Measurements from ENCODE around the gene F7.

- TF ChIP-seq, protein P1, sequence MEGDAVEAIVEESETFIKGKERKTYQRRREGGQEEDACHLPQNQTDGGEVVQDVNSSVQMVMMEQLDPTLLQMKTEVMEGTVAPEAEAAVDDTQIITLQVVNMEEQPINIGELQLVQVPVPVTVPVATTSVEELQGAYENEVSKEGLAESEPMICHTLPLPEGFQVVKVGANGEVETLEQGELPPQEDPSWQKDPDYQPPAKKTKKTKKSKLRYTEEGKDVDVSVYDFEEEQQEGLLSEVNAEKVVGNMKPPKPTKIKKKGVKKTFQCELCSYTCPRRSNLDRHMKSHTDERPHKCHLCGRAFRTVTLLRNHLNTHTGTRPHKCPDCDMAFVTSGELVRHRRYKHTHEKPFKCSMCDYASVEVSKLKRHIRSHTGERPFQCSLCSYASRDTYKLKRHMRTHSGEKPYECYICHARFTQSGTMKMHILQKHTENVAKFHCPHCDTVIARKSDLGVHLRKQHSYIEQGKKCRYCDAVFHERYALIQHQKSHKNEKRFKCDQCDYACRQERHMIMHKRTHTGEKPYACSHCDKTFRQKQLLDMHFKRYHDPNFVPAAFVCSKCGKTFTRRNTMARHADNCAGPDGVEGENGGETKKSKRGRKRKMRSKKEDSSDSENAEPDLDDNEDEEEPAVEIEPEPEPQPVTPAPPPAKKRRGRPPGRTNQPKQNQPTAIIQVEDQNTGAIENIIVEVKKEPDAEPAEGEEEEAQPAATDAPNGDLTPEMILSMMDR (conservative IDR thresholded peaks at IDR 0.05; ENCODE audit: low read depth, low read length) = no peak
- TF ChIP-seq POLR2A (IDR thresholded peaks at IDR 0.05; ENCODE audit: low read depth, low read length) = no peak
- no peak for TF ChIP-seq CHD1 (IDR thresholded peaks at IDR 0.05; ENCODE audit: low read depth, low read length)
- TF ChIP-seq, protein P2, sequence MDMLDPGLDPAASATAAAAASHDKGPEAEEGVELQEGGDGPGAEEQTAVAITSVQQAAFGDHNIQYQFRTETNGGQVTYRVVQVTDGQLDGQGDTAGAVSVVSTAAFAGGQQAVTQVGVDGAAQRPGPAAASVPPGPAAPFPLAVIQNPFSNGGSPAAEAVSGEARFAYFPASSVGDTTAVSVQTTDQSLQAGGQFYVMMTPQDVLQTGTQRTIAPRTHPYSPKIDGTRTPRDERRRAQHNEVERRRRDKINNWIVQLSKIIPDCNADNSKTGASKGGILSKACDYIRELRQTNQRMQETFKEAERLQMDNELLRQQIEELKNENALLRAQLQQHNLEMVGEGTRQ (IDR thresholded peaks at IDR 0.05; ENCODE audit: low read depth, low read length) = no peak
- no peak for TF ChIP-seq SMC3 (IDR thresholded peaks at IDR 0.05; ENCODE audit: low read depth, low read length)
- TF ChIP-seq MXI1 (IDR thresholded peaks at IDR 0.05; ENCODE audit: borderline replicate concordance, low read depth, low read length) = no peak
- no peak for TF ChIP-seq CEBPB (IDR thresholded peaks at IDR 0.05; ENCODE audit: low read depth, low read length)
- TF ChIP-seq MAFK (IDR thresholded peaks at IDR 0.05; ENCODE audit: low read depth, low read length) = no peak
- TF ChIP-seq RFX5 (IDR thresholded peaks at IDR 0.05; ENCODE audit: low read depth, low read length) = no peak
- TF ChIP-seq RAD21 (IDR thresholded peaks at IDR 0.05; ENCODE audit: low read length) = no peak
- no peak for TF ChIP-seq BHLHE40 (IDR thresholded peaks at IDR 0.05; ENCODE audit: low read depth, low read length)
- TF ChIP-seq FOS (IDR thresholded peaks at IDR 0.05; ENCODE audit: low read depth, low read length) = no peak
These were observed 22.6 kb upstream of the F7 start for GRCh38 chr13:113083022-113083373.
